HepG2 (cell line): ENCODE data around the gene TEAD4. TPM values are rescaled to one million over a fixed set of nuclear protein-coding genes. Genes with fewer than 3 reads are reported as not detected.

Source experiments
- HCFC1 ChIP-seq: fragments of 150-350 bp; IDR thresholded peaks from 2 replicates; pipeline ENCODE4 v1.6.1; 2014; ENCODE audit warnings: low read depth, low read length
- NR2F2 ChIP-seq: IDR thresholded peaks from 2 replicates; pipeline ENCODE4 v1.6.1; 2012; ENCODE audit warnings: low read depth, inconsistent platforms, borderline replicate concordance
- PHF21A ChIP-seq: sonication (generic); formaldehyde crosslinking; IDR thresholded peaks from 2 replicates; pipeline ENCODE4 v1.5.0; 2020; ENCODE audit warnings: mild to moderate bottlenecking, missing genetic modification reagents
- SRSF4 ChIP-seq: fragments of 200-400 bp; formaldehyde crosslinking; IDR thresholded peaks from one replicate; pipeline ENCODE4 v1.6.1; 2018; ENCODE audit warnings: mild to moderate bottlenecking, low read depth, low read length, moderate library complexity; ENCODE audit not compliant: poor library complexity, severe bottlenecking
- TEAD3 ChIP-seq: optimal IDR thresholded peaks from 2 replicates; pipeline ENCODE3; 2016; ENCODE audit warnings: borderline replicate concordance
- ZSCAN21 ChIP-seq: sonication (generic); formaldehyde crosslinking; IDR thresholded peaks from 2 replicates; pipeline ENCODE4 v1.8.0; 2022; ENCODE audit warnings: mild to moderate bottlenecking, missing genetic modification reagents, moderate library complexity, borderline replicate concordance
- polyA plus RNA-seq, 8 experiments: library from polyadenylated mRNA; depleted of rRNA in 3 of 8; stranded (reverse) in 7 of 8; unstranded in 1 of 8; fragments of >200 nt; fragmentation: Illumina TruSeq in 4 of 8; extraction: Trizol in 4 of 8; gene quantifications; 2 replicates each; pipeline versions ENCODE4 v1.2.1 to v1.2.3, GENCODE V29; 2011 to 2016; ENCODE audit warnings: low read depth in 4 of 8, missing spikeins in 1 of 8, mixed read lengths in 1 of 8; ENCODE audit not compliant: insufficient read depth in 1 of 8
- total RNA-seq, 5 experiments: library from RNA; depleted of rRNA; stranded (reverse); fragments of >200 nt; fragmentation: Illumina TruSeq; extraction: Trizol; gene quantifications; 2 replicates each; pipeline ENCODE4 v1.2.3, GENCODE V29; 2016; ENCODE audit warnings: low read depth in 1 of 5
- TF ChIP-seq, protein P1 (sequence below): sonication (generic); formaldehyde crosslinking; conservative IDR thresholded peaks from 2 replicates; pipeline ENCODE4 v1.4.0; 2020; ENCODE audit warnings: missing genetic modification reagents
- TF ChIP-seq, protein P2 (sequence below), 2 experiments: sonication (generic) in 1 of 2; formaldehyde crosslinking in 1 of 2; IDR thresholded peaks; 2 replicates each; pipeline versions ENCODE4 v1.6.1 to v1.9.0; 2014 to 2022; ENCODE audit warnings: antibody characterized with exemption in 1 of 2, borderline replicate concordance in 1 of 2, inconsistent platforms in 1 of 2, low read depth in 1 of 2, missing genetic modification reagents in 1 of 2
- TF ChIP-seq, protein P3 (sequence below): sonication (generic); formaldehyde crosslinking; IDR thresholded peaks from 2 replicates; pipeline ENCODE4 v1.5.0; 2020; ENCODE audit warnings: mild to moderate bottlenecking, missing genetic modification reagents
- TF ChIP-seq, protein P4 (sequence below): sonication (generic); formaldehyde crosslinking; IDR thresholded peaks from 2 replicates; pipeline ENCODE4 v1.4.0; 2020; ENCODE audit warnings: missing genetic modification reagents, borderline replicate concordance
- TF ChIP-seq, protein P5 (sequence below): sonication (generic); formaldehyde crosslinking; IDR thresholded peaks from 2 replicates; pipeline ENCODE4 v1.4.0; 2020; ENCODE audit warnings: missing genetic modification reagents, borderline replicate concordance

The TEAD4 gene
- total and polyA plus RNA-seq, 2 of the 13 experiments (the other 11 are each of a cell fraction or from before 2014, with no cell fraction given) = 45.0 to 69.4 TPM

DNA sequence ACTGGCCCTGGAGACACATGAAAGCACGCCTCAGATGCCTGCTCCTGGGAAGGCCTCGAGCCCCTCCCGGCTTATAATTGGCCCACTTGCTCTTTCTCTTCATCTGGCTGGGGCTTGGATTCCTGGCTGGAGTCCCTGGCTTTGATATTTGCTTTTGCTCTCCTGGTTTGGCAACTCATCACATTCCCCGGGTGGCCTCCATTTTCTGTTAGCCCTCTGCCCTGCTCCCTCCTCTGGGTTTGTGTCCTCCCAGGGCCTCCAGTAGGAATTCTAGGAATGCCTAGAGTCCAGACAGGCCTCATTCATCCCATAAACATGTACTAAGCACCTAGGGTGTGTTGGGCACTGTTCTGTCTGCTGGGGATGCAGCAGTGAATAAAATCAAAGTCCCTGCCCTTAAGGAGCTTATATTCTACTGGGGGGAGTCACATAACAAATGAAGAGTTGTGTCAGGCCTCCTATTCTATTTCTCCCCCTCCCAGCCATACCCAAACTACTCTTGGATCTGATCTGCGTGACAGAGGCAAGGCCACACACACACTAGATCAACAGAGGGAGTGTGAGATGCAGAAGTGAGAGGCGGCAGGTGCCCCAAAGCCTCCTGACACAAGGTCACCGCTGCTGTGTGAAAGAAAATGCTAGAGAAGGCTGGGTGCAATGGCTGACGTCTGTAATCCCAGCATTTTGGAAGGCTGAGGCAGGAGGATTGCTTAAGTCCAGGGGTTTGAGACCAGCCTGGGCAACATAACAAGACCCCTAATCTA, 96.7 kb downstream of the TEAD4 start (continued):
- TF ChIP-seq, protein P1, sequence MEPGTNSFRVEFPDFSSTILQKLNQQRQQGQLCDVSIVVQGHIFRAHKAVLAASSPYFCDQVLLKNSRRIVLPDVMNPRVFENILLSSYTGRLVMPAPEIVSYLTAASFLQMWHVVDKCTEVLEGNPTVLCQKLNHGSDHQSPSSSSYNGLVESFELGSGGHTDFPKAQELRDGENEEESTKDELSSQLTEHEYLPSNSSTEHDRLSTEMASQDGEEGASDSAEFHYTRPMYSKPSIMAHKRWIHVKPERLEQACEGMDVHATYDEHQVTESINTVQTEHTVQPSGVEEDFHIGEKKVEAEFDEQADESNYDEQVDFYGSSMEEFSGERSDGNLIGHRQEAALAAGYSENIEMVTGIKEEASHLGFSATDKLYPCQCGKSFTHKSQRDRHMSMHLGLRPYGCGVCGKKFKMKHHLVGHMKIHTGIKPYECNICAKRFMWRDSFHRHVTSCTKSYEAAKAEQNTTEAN (CRISPR knock-in tag) = 0 out of 2 replicates have a peak, but pooled peaks have one; percentile 21
- TF ChIP-seq, protein P2, sequence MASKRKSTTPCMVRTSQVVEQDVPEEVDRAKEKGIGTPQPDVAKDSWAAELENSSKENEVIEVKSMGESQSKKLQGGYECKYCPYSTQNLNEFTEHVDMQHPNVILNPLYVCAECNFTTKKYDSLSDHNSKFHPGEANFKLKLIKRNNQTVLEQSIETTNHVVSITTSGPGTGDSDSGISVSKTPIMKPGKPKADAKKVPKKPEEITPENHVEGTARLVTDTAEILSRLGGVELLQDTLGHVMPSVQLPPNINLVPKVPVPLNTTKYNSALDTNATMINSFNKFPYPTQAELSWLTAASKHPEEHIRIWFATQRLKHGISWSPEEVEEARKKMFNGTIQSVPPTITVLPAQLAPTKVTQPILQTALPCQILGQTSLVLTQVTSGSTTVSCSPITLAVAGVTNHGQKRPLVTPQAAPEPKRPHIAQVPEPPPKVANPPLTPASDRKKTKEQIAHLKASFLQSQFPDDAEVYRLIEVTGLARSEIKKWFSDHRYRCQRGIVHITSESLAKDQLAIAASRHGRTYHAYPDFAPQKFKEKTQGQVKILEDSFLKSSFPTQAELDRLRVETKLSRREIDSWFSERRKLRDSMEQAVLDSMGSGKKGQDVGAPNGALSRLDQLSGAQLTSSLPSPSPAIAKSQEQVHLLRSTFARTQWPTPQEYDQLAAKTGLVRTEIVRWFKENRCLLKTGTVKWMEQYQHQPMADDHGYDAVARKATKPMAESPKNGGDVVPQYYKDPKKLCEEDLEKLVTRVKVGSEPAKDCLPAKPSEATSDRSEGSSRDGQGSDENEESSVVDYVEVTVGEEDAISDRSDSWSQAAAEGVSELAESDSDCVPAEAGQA (IDR thresholded peaks at IDR 0.05; ENCODE audit: low read depth) = no peak
- TF ChIP-seq, protein P2 (CRISPR knock-in tag; IDR thresholded peaks at IDR 0.05; ENCODE audit: borderline replicate concordance) = no peak
- TF ChIP-seq TEAD3 (peak; percentile 95), SRSF4 (no peak), ZSCAN21 (CRISPR knock-in tag) (0 out of 2 replicates have a peak, but pooled peaks have one; percentile 41), PHF21A (CRISPR knock-in tag) (peak; percentile 43; the same call in 1 of the 2 replicates), NR2F2 (no peak), HCFC1 (no peak)
- TF ChIP-seq, protein P3, sequence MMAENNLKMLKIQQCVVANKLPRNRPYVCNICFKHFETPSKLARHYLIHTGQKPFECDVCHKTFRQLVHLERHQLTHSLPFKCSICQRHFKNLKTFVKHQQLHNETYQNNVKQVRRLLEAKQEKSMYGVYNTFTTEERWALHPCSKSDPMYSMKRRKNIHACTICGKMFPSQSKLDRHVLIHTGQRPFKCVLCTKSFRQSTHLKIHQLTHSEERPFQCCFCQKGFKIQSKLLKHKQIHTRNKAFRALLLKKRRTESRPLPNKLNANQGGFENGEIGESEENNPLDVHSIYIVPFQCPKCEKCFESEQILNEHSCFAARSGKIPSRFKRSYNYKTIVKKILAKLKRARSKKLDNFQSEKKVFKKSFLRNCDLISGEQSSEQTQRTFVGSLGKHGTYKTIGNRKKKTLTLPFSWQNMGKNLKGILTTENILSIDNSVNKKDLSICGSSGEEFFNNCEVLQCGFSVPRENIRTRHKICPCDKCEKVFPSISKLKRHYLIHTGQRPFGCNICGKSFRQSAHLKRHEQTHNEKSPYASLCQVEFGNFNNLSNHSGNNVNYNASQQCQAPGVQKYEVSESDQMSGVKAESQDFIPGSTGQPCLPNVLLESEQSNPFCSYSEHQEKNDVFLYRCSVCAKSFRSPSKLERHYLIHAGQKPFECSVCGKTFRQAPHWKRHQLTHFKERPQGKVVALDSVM (CRISPR knock-in tag) = peak; percentile 95
- TF ChIP-seq, protein P4, sequence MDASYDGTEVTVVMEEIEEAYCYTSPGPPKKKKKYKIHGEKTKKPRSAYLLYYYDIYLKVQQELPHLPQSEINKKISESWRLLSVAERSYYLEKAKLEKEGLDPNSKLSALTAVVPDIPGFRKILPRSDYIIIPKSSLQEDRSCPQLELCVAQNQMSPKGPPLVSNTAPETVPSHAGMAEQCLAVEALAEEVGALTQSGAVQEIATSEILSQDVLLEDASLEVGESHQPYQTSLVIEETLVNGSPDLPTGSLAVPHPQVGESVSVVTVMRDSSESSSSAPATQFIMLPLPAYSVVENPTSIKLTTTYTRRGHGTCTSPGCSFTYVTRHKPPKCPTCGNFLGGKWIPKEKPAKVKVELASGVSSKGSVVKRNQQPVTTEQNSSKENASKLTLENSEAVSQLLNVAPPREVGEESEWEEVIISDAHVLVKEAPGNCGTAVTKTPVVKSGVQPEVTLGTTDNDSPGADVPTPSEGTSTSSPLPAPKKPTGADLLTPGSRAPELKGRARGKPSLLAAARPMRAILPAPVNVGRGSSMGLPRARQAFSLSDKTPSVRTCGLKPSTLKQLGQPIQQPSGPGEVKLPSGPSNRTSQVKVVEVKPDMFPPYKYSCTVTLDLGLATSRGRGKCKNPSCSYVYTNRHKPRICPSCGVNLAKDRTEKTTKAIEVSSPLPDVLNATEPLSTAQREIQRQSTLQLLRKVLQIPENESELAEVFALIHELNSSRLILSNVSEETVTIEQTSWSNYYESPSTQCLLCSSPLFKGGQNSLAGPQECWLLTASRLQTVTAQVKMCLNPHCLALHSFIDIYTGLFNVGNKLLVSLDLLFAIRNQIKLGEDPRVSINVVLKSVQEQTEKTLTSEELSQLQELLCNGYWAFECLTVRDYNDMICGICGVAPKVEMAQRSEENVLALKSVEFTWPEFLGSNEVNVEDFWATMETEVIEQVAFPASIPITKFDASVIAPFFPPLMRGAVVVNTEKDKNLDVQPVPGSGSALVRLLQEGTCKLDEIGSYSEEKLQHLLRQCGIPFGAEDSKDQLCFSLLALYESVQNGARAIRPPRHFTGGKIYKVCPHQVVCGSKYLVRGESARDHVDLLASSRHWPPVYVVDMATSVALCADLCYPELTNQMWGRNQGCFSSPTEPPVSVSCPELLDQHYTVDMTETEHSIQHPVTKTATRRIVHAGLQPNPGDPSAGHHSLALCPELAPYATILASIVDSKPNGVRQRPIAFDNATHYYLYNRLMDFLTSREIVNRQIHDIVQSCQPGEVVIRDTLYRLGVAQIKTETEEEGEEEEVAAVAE = no peak
- TF ChIP-seq, protein P5, sequence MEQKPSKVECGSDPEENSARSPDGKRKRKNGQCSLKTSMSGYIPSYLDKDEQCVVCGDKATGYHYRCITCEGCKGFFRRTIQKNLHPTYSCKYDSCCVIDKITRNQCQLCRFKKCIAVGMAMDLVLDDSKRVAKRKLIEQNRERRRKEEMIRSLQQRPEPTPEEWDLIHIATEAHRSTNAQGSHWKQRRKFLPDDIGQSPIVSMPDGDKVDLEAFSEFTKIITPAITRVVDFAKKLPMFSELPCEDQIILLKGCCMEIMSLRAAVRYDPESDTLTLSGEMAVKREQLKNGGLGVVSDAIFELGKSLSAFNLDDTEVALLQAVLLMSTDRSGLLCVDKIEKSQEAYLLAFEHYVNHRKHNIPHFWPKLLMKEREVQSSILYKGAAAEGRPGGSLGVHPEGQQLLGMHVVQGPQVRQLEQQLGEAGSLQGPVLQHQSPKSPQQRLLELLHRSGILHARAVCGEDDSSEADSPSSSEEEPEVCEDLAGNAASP (CRISPR knock-in tag) = peak; percentile 35; the same call in 1 of the 2 replicates
